Gastrocnemius medialis (tissue), 4 donors: ENCODE data around the gene BACE1-AS. TPM values are rescaled to one million over a fixed set of nuclear protein-coding genes. Genes with fewer than 3 reads are reported as not detected.

Experiments used
- ATAC-seq, 2 donors: fragments of 150-250 bp; one replicate each; pipeline ENCODE4 v1.9.1; 2016
- DNase-seq, 2 donors: peaks; one replicate each; pipeline ENCODE4 v3.0.0-alpha.2; 2019
- H3K27ac ChIP-seq, 4 donors: fragments of 200-600 bp; sonication (generic); 1 replicate in 1 of 4; 2 replicates in 3 of 4; pipeline ENCODE4 v1.5.1; 2016 to 2018; ENCODE audit warnings: mild to moderate bottlenecking in 2 of 4, moderate library complexity in 1 of 4
- H3K27me3 ChIP-seq, 3 donors: fragments of 200-600 bp; sonication (generic) in 2 of 3; 1 replicate in 1 of 3; 2 replicates in 2 of 3; pipeline versions ENCODE4 v1.5.1 to v1.6.0; 2016 to 2019; ENCODE audit warnings: mild to moderate bottlenecking in 1 of 3, moderate library complexity in 1 of 3
- H3K36me3 ChIP-seq, 2 donors: fragments of 200-600 bp; sonication (generic) in 1 of 2; one replicate each; pipeline ENCODE4 v1.5.1; 2017 to 2018
- H3K4me1 ChIP-seq, 2 donors: fragments of 200-600 bp; sonication (generic) in 1 of 2; one replicate each; pipeline ENCODE4 v1.5.1; 2016 to 2017; ENCODE audit warnings: mild to moderate bottlenecking in 2 of 2
- H3K4me3 ChIP-seq, 4 donors: fragments of 200-600 bp; sonication (generic) in 3 of 4; 1 replicate in 1 of 4; 2 replicates in 3 of 4; pipeline ENCODE4 v1.5.1; 2016 to 2019; ENCODE audit warnings: mild to moderate bottlenecking in 2 of 4
- H3K9me3 ChIP-seq, 3 donors: fragments of 200-600 bp; sonication (generic) in 2 of 3; 1 replicate in 1 of 3; 2 replicates in 2 of 3; pipeline ENCODE4 v1.5.1; 2016 to 2019
- CTCF ChIP-seq, 5 experiments: fragments of 450-650 bp in 3 of 5; fragments of 200-600 bp in 2 of 5; sonication (generic) in 2 of 5; IDR thresholded peaks in 4 of 5; conservative IDR thresholded peaks in 1 of 5; 1 replicate in 4 of 5; 2 replicates in 1 of 5; pipeline ENCODE4 v1.5.1; 2016 to 2019; ENCODE audit warnings: antibody characterized with exemption in 5 of 5, mild to moderate bottlenecking in 3 of 5, moderate library complexity in 3 of 5
- POLR2A ChIP-seq, 2 donors: fragments of 450-650 bp; IDR thresholded peaks; one replicate each; pipeline ENCODE4 v1.6.1; 2017; ENCODE audit warnings: antibody characterized with exemption in 2 of 2, mild to moderate bottlenecking in 2 of 2, moderate library complexity in 2 of 2
- in situ Hi-C, 4 donors: fragments of 200-750 bp; cut with MboI; loops; one replicate each; pipeline versions ENCODE4 v1.15.0 to v1.8.0; 2017; ENCODE audit warnings: low sequenced_read_pairs in 4 of 4
- intact Hi-C: fragments of 100-400 bp; cut with DNase I; formaldehyde crosslinking; loops from one replicate; pipeline ENCODE4 v1.15.1; 2023; ENCODE audit warnings: low total_unique reads
- total RNA-seq, 4 donors: library from RNA; depleted of rRNA; stranded (reverse); fragments of >200 nt; gene quantifications; one replicate each; pipeline versions ENCODE4 v1.1.0 to v1.2.3, GENCODE V29; 2016

Gene BACE1-AS
- total RNA-seq, 4 donors from 2014 or later = 10.5 to 13.2 (median 12.5) TPM

GRCh38 chr11:117327567-117328374, 36.6 kb downstream of the BACE1-AS start, which contains the start of gene CEP164:
Gene CEP164 (plus strand): TSS chr11:117327854. CDS start chr11:117338587, 10,733 bp downstream.
- DNase-seq = peak; percentile 94 to 95
- intact Hi-C loops (loop anchor here (1.0 to 10.0 kb wide), 4 partner anchors 11 to 540 kb away; partner anchors contain the start of genes BACE1, PCSK7, RNF214 and SIDT2), in situ Hi-C loops (no loop called here)
- H3K27ac ChIP-seq = peak within 1 kb of the TSS; percentile 85 to 91 (median 86)
- ATAC-seq = peak; percentile 98 to 99
- no peaks in the 10 kb centered on the region for H3K9me3 ChIP-seq
- H3K4me1 ChIP-seq = peaks cover 9% of the 10 kb centered on the region in 2 donors
- H3K27me3 ChIP-seq = no peaks in the 10 kb centered on the region
- no peaks in the 10 kb centered on the region for H3K36me3 ChIP-seq
- peak; percentile 42 to 63 for TF ChIP-seq POLR2A (IDR thresholded peaks at IDR 0.05)
- TF ChIP-seq CTCF (IDR thresholded peaks at IDR 0.05 in 4 of 5, conservative IDR thresholded peaks at IDR 0.05 in 1 of 5) = no peak
- H3K4me3 ChIP-seq = peak within 1 kb of the TSS; percentile 66 to 90 (median 77)

GRCh38 chr11:117328375-117329010, 37.3 kb downstream of the BACE1-AS start:
- peak in 1 of 2 donors; percentile 38 for DNase-seq
- in situ Hi-C loops (no loop called here), intact Hi-C loops (loop anchor here (1.0 to 10.0 kb wide), 3 partner anchors 12 to 541 kb away; partner anchors contain the start of genes BACE1, SIDT2 and ZPR1)
- TF ChIP-seq CTCF (IDR thresholded peaks at IDR 0.05 in 4 of 5, conservative IDR thresholded peaks at IDR 0.05 in 1 of 5) (no peak), POLR2A (IDR thresholded peaks at IDR 0.05) (no peak)
- no peaks in the 10 kb centered on the region for H3K27me3 ChIP-seq
- H3K4me3 ChIP-seq = peak overlapping the region; percentile 66 to 90 (median 77)
- no peaks in the 10 kb centered on the region for H3K9me3 ChIP-seq
- peaks cover 9% of the 10 kb centered on the region in 2 donors for H3K4me1 ChIP-seq
- peak; percentile 38 to 52 for ATAC-seq
- peak overlapping the region; percentile 85 to 91 (median 86) for H3K27ac ChIP-seq
- H3K36me3 ChIP-seq = no peaks in the 10 kb centered on the region

- Histone ChIP-seq H3K4me1 (peaks cover 9% of the 10 kb centered on the region in 2 donors), H3K36me3 (no peaks in the 10 kb centered on the region), H3K27ac (no peak overlapping the region), H3K27me3 (no peaks in the 10 kb centered on the region), H3K4me3 (no peak overlapping the region), H3K9me3 (no peaks in the 10 kb centered on the region)
- intact Hi-C loops = no loop called here
- DNase-seq = no peak
- TF ChIP-seq CTCF (IDR thresholded peaks at IDR 0.05 in 4 of 5, conservative IDR thresholded peaks at IDR 0.05 in 1 of 5) = no peak
- no peak for TF ChIP-seq POLR2A (IDR thresholded peaks at IDR 0.05)
- no peak for ATAC-seq
- in situ Hi-C loops = no loop called here
Observed at GRCh38 chr11:117332843-117333242, 41.7 kb downstream of the BACE1-AS start.

- H3K4me1 ChIP-seq = peaks cover 3 to 4% of the 10 kb centered on the region in 2 donors
- intact Hi-C loops = no loop called here
- no peaks in the 10 kb centered on the region for H3K9me3 ChIP-seq
- peaks cover 0 to 4% of the 10 kb centered on the region in 2 donors for H3K36me3 ChIP-seq
- ATAC-seq (no peak), DNase-seq (no peak)
- TF ChIP-seq CTCF (IDR thresholded peaks at IDR 0.05 in 4 of 5, conservative IDR thresholded peaks at IDR 0.05 in 1 of 5) = no peak
- TF ChIP-seq POLR2A (IDR thresholded peaks at IDR 0.05) = no peak
- no peak overlapping the region for H3K27ac ChIP-seq
- no peaks in the 10 kb centered on the region for H3K27me3 ChIP-seq
- in situ Hi-C loops = no loop called here
- no peak overlapping the region for H3K4me3 ChIP-seq
Observed at GRCh38 chr11:117333917-117334316, 42.8 kb downstream of the BACE1-AS start.
